ENCODE data around the gene MALSU1. TPM values are rescaled to one million over a fixed set of nuclear protein-coding genes. Genes with fewer than 3 reads are reported as not detected.

Gene MALSU1
- polyA plus RNA-seq, 1 donor = 54.0 TPM

- no peak for DNase-seq
These were observed 36.0 kb downstream of the MALSU1 start for GRCh38 chr7:23335136-23335535.

- DNase-seq = no peak
These were observed 36.5 kb downstream of the MALSU1 start for GRCh38 chr7:23335621-23336020.

- no peak for DNase-seq
These were observed 36.9 kb downstream of the MALSU1 start for GRCh38 chr7:23336086-23336485.

- DNase-seq = no peak
These were observed 37.7 kb downstream of the MALSU1 start for GRCh38 chr7:23336799-23337283.

- DNase-seq = no peak
These were observed 38.2 kb downstream of the MALSU1 start for GRCh38 chr7:23337374-23337773.

- DNase-seq = no peak
These were observed 39.3 kb downstream of the MALSU1 start for GRCh38 chr7:23338439-23338838.

GRCh38 chr7:23338863-23339262, 39.7 kb downstream of the MALSU1 start:
- DNase-seq = no peak

- DNase-seq = no peak
These were observed 42.9 kb downstream of the MALSU1 start for GRCh38 chr7:23341846-23342598.

GRCh38 chr7:23343102-23343501, 44.0 kb downstream of the MALSU1 start:
- no peak for DNase-seq

GRCh38 chr7:23343806-23344475, 44.8 kb downstream of the MALSU1 start:
- no peak for DNase-seq

GRCh38 chr7:23345601-23346000, 46.5 kb downstream of the MALSU1 start:
- DNase-seq = no peak

- no peak for DNase-seq
These were observed 47.2 kb downstream of the MALSU1 start for GRCh38 chr7:23346316-23346715.

- DNase-seq = no peak
These were observed 48.0 kb downstream of the MALSU1 start for GRCh38 chr7:23347033-23347681.

GRCh38 chr7:23347682-23348180, 48.6 kb downstream of the MALSU1 start:
- no peak for DNase-seq

- DNase-seq = no peak
These were observed 50.5 kb downstream of the MALSU1 start for GRCh38 chr7:23349484-23350157.

GRCh38 chr7:23350466-23350865, 51.3 kb downstream of the MALSU1 start:
- DNase-seq = no peak

- no peak for DNase-seq
These were observed 54.0 kb downstream of the MALSU1 start for GRCh38 chr7:23353172-23353571.

GRCh38 chr7:23356168-23356567, 57.0 kb downstream of the MALSU1 start:
- no peak for DNase-seq

GRCh38 chr7:23356726-23357125, 57.6 kb downstream of the MALSU1 start:
- no peak for DNase-seq

GRCh38 chr7:23357190-23358093, 58.3 kb downstream of the MALSU1 start:
- DNase-seq = no peak

- DNase-seq = no peak
These were observed 59.1 kb downstream of the MALSU1 start for GRCh38 chr7:23358152-23358674.

Data from left kidney (tissue), 2 donors.